SU-DHL-6 (cell line): Measurements from ENCODE around the gene TREML2.

Experiments
- H2AFZ ChIP-seq: fragments of 200-600 bp; sonication (generic); 2 replicates; pipeline ENCODE4 v1.6.1; 2014; ENCODE audit warnings: low read depth, mild to moderate bottlenecking, moderate library complexity, mixed read lengths, antibody characterized with exemption, low read length; ENCODE audit not compliant: severe bottlenecking
- H3F3A ChIP-seq: fragments of 200-600 bp; shearing (Covaris generic); 2 replicates; pipeline ENCODE4 v1.6.0; 2016; ENCODE audit warnings: antibody characterized with exemption, mild to moderate bottlenecking; ENCODE audit not compliant: insufficient read depth
- H3K27ac ChIP-seq: fragments of 200-600 bp; sonication (generic); 2 replicates; pipeline ENCODE4 v1.5.1; 2016; ENCODE audit warnings: low read depth, mild to moderate bottlenecking, low read length, moderate library complexity, mixed read lengths
- H3K27me3 ChIP-seq: fragments of 200-600 bp; sonication (generic), shearing (Covaris generic); 2 replicates; pipeline ENCODE4 v1.6.0; 2014; ENCODE audit warnings: mild to moderate bottlenecking, low read length
- H3K36me3 ChIP-seq: fragments of 200-600 bp; sonication (generic); 2 replicates; pipeline ENCODE4 v1.6.1; 2014; ENCODE audit warnings: mild to moderate bottlenecking, low read length, mixed read lengths
- H3K4me2 ChIP-seq: fragments of 300-600, 200-600 bp; shearing (Covaris generic), sonication (generic); 2 replicates; pipeline ENCODE4 v1.6.0; 2014; ENCODE audit warnings: low read length, low read depth, mild to moderate bottlenecking; ENCODE audit not compliant: poor library complexity, severe bottlenecking
- H3K4me3 ChIP-seq: fragments of 200-600 bp; sonication (generic); 2 replicates; pipeline ENCODE4 v1.5.1; 2014; ENCODE audit warnings: antibody characterized with exemption, low read length, mild to moderate bottlenecking, mixed read lengths; ENCODE audit not compliant: insufficient read depth, poor library complexity, severe bottlenecking
- H3K79me2 ChIP-seq: fragments of 200-600 bp; sonication (generic); 2 replicates; pipeline ENCODE4 v1.6.1; 2014; ENCODE audit warnings: mild to moderate bottlenecking, low read length, moderate library complexity; ENCODE audit not compliant: insufficient read depth
- H3K9ac ChIP-seq: fragments of 200-600 bp; sonication (generic); 2 replicates; pipeline ENCODE4 v1.7.0; 2014; ENCODE audit warnings: mild to moderate bottlenecking, low read length
- H3K9me2 ChIP-seq: fragments of 200-600 bp; sonication (generic); replicated peaks from 2 replicates; pipeline ENCODE4 v1.6.1; 2014; ENCODE audit warnings: low read length; ENCODE audit not compliant: insufficient read depth
- H3K9me3 ChIP-seq: fragments of 200-600 bp; sonication (generic); 2 replicates; pipeline ENCODE4 v1.6.1; 2014; ENCODE audit warnings: low read length, mixed read lengths; ENCODE audit not compliant: insufficient read depth
- H4K20me1 ChIP-seq: fragments of 200-600 bp; sonication (generic); 2 replicates; pipeline ENCODE4 v1.6.1; 2014; ENCODE audit warnings: low read depth, mild to moderate bottlenecking, antibody characterized with exemption, low read length, moderate library complexity, mixed read lengths
- EZH2phosphoT487 ChIP-seq: fragments of 200-600 bp; sonication (generic), shearing (Covaris generic); conservative IDR thresholded peaks from 2 replicates; pipeline ENCODE4 v1.6.1; 2018; ENCODE audit warnings: mild to moderate bottlenecking, antibody characterized with exemption, low read length, moderate library complexity, mixed read lengths
- TF ChIP-seq, protein P1 (sequence below): fragments of 200-600 bp; sonication (generic); IDR thresholded peaks from one replicate; pipeline ENCODE4 v1.5.1; 2017; ENCODE audit warnings: antibody characterized with exemption, mild to moderate bottlenecking, low read length, moderate library complexity; ENCODE audit not compliant: insufficient read depth, poor library complexity, severe bottlenecking

The TREML2 gene

DNA sequence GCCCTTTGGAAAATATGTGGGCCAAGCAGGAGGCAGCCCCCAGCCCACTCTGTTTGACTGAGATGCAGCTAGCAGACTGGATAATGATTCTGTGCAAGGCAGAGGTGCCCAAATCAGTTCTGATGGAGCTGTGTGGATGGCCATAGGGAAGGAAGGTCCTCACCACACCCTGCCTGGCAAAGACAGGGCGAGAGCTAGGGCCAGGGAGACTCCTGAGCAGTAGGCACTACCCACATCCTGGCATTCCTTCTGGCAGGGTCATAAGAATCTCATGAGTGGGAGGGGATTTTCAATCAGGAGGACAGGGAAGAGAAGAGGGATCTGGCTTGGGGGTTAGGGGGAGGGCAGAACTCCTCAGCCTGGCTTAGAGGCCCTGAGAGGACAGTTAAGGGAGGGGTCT lies 19.4 kb downstream of the TREML2 start:
- H3K9me3 ChIP-seq = no peaks in the 10 kb centered on the region
- no peaks in the 10 kb centered on the region for H3K9me2 ChIP-seq
- no peak overlapping the region for H3K27ac ChIP-seq
- H4K20me1 ChIP-seq = no peaks in the 10 kb centered on the region
- no peaks in the 10 kb centered on the region for H3K27me3 ChIP-seq
- H3K9ac ChIP-seq = no peak overlapping the region
- no peak overlapping the region for H2AFZ ChIP-seq
- H3K79me2 ChIP-seq = no peaks in the 10 kb centered on the region
- H3K4me2 ChIP-seq = no peak overlapping the region
- H3F3A ChIP-seq = no peaks in the 10 kb centered on the region
- no peak overlapping the region for H3K4me3 ChIP-seq
- no peaks in the 10 kb centered on the region for H3K36me3 ChIP-seq
- no peak for TF ChIP-seq EZH2phosphoT487
- TF ChIP-seq, protein P1, sequence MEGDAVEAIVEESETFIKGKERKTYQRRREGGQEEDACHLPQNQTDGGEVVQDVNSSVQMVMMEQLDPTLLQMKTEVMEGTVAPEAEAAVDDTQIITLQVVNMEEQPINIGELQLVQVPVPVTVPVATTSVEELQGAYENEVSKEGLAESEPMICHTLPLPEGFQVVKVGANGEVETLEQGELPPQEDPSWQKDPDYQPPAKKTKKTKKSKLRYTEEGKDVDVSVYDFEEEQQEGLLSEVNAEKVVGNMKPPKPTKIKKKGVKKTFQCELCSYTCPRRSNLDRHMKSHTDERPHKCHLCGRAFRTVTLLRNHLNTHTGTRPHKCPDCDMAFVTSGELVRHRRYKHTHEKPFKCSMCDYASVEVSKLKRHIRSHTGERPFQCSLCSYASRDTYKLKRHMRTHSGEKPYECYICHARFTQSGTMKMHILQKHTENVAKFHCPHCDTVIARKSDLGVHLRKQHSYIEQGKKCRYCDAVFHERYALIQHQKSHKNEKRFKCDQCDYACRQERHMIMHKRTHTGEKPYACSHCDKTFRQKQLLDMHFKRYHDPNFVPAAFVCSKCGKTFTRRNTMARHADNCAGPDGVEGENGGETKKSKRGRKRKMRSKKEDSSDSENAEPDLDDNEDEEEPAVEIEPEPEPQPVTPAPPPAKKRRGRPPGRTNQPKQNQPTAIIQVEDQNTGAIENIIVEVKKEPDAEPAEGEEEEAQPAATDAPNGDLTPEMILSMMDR = no peak

DNA sequence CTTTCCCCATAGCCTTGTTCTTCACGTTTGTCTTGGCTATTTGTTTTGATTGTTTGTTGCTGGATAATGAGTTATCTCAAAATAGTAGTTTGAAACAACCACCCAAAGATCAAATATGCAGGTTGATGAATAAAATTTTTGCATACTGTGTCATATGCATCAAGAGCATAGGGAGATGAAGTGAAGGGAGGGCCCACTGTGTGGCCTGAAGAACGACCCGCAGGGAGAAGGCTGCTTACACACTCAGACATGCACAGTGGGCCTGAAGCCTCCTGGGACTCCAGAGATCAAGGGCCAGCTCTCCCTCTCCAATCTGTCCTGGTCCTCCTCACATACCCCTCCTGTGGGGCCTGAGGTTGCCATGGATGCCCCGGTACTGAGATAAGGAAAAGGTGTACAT lies 21.8 kb downstream of the TREML2 start:
- H3K9me2 ChIP-seq = no peaks in the 10 kb centered on the region
- H3F3A ChIP-seq = no peaks in the 10 kb centered on the region
- no peaks in the 10 kb centered on the region for H3K79me2 ChIP-seq
- no peak overlapping the region for H3K9ac ChIP-seq
- no peak overlapping the region for H3K27ac ChIP-seq
- no peak overlapping the region for H3K4me3 ChIP-seq
- TF ChIP-seq EZH2phosphoT487 = no peak
- TF ChIP-seq, protein P1 = no peak
- no peak overlapping the region for H3K4me2 ChIP-seq
- no peaks in the 10 kb centered on the region for H3K36me3 ChIP-seq
- H4K20me1 ChIP-seq = no peaks in the 10 kb centered on the region
- H3K27me3 ChIP-seq = no peaks in the 10 kb centered on the region
- H2AFZ ChIP-seq = no peak overlapping the region
- no peaks in the 10 kb centered on the region for H3K9me3 ChIP-seq

DNA sequence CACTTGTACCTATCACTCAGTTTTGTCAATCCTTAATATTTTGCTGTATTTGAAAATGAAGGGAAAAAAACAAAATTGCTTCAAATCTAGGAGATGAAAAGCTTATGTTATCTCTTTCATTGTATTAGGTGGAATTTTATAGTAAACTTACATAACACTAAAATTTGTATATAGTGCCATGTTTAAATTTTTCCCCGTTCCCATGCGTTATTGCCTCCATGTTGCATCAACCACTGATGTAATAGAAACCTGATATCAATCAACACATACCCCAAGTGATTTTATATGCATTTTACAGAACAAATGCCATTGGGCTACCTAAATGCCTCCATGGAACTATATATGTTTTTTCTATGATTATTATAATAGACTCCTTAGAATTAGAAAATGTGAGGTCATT lies 23.3 kb downstream of the TREML2 start:
- Histone ChIP-seq H3K27ac (no peak overlapping the region), H3K4me2 (no peak overlapping the region), H3K9me2 (no peaks in the 10 kb centered on the region), H3K4me3 (no peak overlapping the region), H2AFZ (no peak overlapping the region), H3K27me3 (no peaks in the 10 kb centered on the region), H3F3A (no peaks in the 10 kb centered on the region), H3K79me2 (no peaks in the 10 kb centered on the region), H4K20me1 (no peaks in the 10 kb centered on the region), H3K36me3 (no peaks in the 10 kb centered on the region), H3K9me3 (no peaks in the 10 kb centered on the region), H3K9ac (no peak overlapping the region)
- no peak for TF ChIP-seq EZH2phosphoT487
- TF ChIP-seq, protein P1 = no peak
